Body of pancreas (tissue), 4 donors: Measurements from ENCODE around the gene C14orf132. TPM values are rescaled to one million over a fixed set of nuclear protein-coding genes. Genes with fewer than 3 reads are reported as not detected.

ENCODE experiments used
- ATAC-seq: fragments of 150-250 bp; one replicate; pipeline ENCODE4 v1.9.1; 2016
- DNase-seq, 4 donors: peaks; one replicate each; pipeline ENCODE4 v3.0.0-alpha.2; 2019
- H3K27ac ChIP-seq, 4 donors: fragments of 200-600 bp; sonication (generic); 1 replicate in 3 of 4; 2 replicates in 1 of 4; pipeline versions ENCODE4 v1.5.1 to v1.6.1; 2016 to 2019; ENCODE audit warnings: mild to moderate bottlenecking in 1 of 4, mixed read lengths in 1 of 4, moderate library complexity in 1 of 4
- H3K27me3 ChIP-seq, 2 donors: fragments of 200-600 bp; sonication (generic); one replicate each; pipeline ENCODE4 v1.6.0; 2016; ENCODE audit warnings: mild to moderate bottlenecking in 1 of 2
- H3K36me3 ChIP-seq, 2 donors: fragments of 200-600 bp; sonication (generic); replicated peaks in 1 of 2; 2 replicates each; pipeline ENCODE4 v1.5.1; 2016; ENCODE audit warnings: low read depth in 2 of 2; ENCODE audit not compliant: insufficient read depth in 1 of 2
- H3K4me1 ChIP-seq: fragments of 200-600 bp; sonication (generic); one replicate; pipeline ENCODE4 v1.6.0; 2016
- H3K4me3 ChIP-seq, 2 donors: fragments of 200-600 bp; sonication (generic); 1 replicate in 1 of 2; 2 replicates in 1 of 2; pipeline ENCODE4 v1.5.1; 2016 to 2019
- H3K9me3 ChIP-seq, 3 donors: fragments of 200-600 bp; sonication (generic); 1 replicate in 2 of 3; 2 replicates in 1 of 3; pipeline ENCODE4 v1.5.1; 2016
- CTCF ChIP-seq, 7 experiments: fragments of 450-650 bp in 4 of 7; fragments of 200-600 bp in 3 of 7; sonication (generic) in 3 of 7; IDR thresholded peaks; one replicate each; pipeline ENCODE4 v1.5.1; 2016 to 2019; ENCODE audit warnings: antibody characterized with exemption in 7 of 7
- POLR2A ChIP-seq, 3 donors: fragments of 450-650 bp; IDR thresholded peaks; one replicate each; pipeline ENCODE4 v1.6.1; 2016; ENCODE audit warnings: antibody characterized with exemption in 3 of 3, mild to moderate bottlenecking in 2 of 3
- WGBS, 2 donors: methylation state at CpG; one replicate each; pipeline ENCODE4 v1.1.5; 2017; 5-methylcytosine and 5-hydroxymethylcytosine counted together
- intact Hi-C: fragments of 100-400 bp; cut with DNase I; formaldehyde crosslinking; loops from one replicate; pipeline ENCODE4 v1.15.1; 2023
- total RNA-seq, 2 donors: library from RNA; depleted of rRNA; stranded (reverse); fragments of >200 nt; gene quantifications; one replicate each; pipeline ENCODE4 v1.1.0, GENCODE V29; 2016

Gene C14orf132
- total RNA-seq, 2 donors from 2014 or later: 4.4 to 4.6 TPM

- H3K27ac ChIP-seq: no peak overlapping the region
- H3K9me3 ChIP-seq: no peaks in the 10 kb centered on the region
- H3K36me3 ChIP-seq: no peaks in the 10 kb centered on the region
- WGBS, 2 donors: 59 to 82% methylated on average over 4 of the region's 4 CpGs
- intact Hi-C loops: no loop called here
- H3K4me3 ChIP-seq: no peak overlapping the region
- H3K27me3 ChIP-seq: no peaks in the 10 kb centered on the region
- no peaks in the 10 kb centered on the region for H3K4me1 ChIP-seq
- TF ChIP-seq POLR2A (IDR thresholded peaks at IDR 0.05): no peak
- no peak for TF ChIP-seq CTCF (IDR thresholded peaks at IDR 0.05)
- no peak for DNase-seq
- no peak for ATAC-seq
Measured at GRCh38 chr14:96029089-96029645, 10.0 kb upstream of the C14orf132 start.

GRCh38 chr14:96030108-96030760, 8.9 kb upstream of the C14orf132 start:
- no peak for TF ChIP-seq POLR2A (IDR thresholded peaks at IDR 0.05)
- TF ChIP-seq CTCF (IDR thresholded peaks at IDR 0.05): no peak
- no peak for ATAC-seq
- no peak overlapping the region for H3K27ac ChIP-seq

GRCh38 chr14:96031691-96032090, 7.5 kb upstream of the C14orf132 start:
- WGBS, 2 donors: 62 to 68% methylated on average over 1 of the region's 1 CpG
- no peaks in the 10 kb centered on the region for H3K36me3 ChIP-seq
- no peaks in the 10 kb centered on the region for H3K9me3 ChIP-seq
- H3K4me3 ChIP-seq: no peak overlapping the region
- DNase-seq (no peak), ATAC-seq (no peak)
- no peaks in the 10 kb centered on the region for H3K4me1 ChIP-seq
- no peaks in the 10 kb centered on the region for H3K27me3 ChIP-seq
- intact Hi-C loops: no loop called here
- TF ChIP-seq CTCF (IDR thresholded peaks at IDR 0.05): no peak
- TF ChIP-seq POLR2A (IDR thresholded peaks at IDR 0.05): no peak
- no peak overlapping the region for H3K27ac ChIP-seq

More at GRCh38 chr14:96030108-96030760, 8.9 kb upstream of the C14orf132 start:
- 69 to 72% methylated on average over 5 to 11 of the region's 11 CpGs for WGBS, 2 donors
- Histone ChIP-seq H3K4me3 (no peak overlapping the region), H3K4me1 (no peaks in the 10 kb centered on the region), H3K9me3 (no peaks in the 10 kb centered on the region), H3K36me3 (no peaks in the 10 kb centered on the region), H3K27me3 (no peaks in the 10 kb centered on the region)
- intact Hi-C loops: no loop called here
- no peak for DNase-seq

GRCh38 chr14:96035456-96035855, 3.7 kb upstream of the C14orf132 start:
- H3K36me3 ChIP-seq: no peaks in the 10 kb centered on the region
- H3K27ac ChIP-seq: no peak overlapping the region
- no peaks in the 10 kb centered on the region for H3K9me3 ChIP-seq
- H3K27me3 ChIP-seq: no peaks in the 10 kb centered on the region
- H3K4me1 ChIP-seq: peaks cover 18% of the 10 kb centered on the region
- ATAC-seq (no peak), DNase-seq (no peak)
- intact Hi-C loops: no loop called here
- no peak for TF ChIP-seq POLR2A (IDR thresholded peaks at IDR 0.05)
- TF ChIP-seq CTCF (IDR thresholded peaks at IDR 0.05): no peak
- H3K4me3 ChIP-seq: no peak overlapping the region
- 35 to 44% methylated on average over 2 of the region's 2 CpGs for WGBS, 2 donors
